Muscle layer of duodenum (tissue), 2 donors: ENCODE results near the gene C19orf33.

ENCODE experiments used
- H3K27ac ChIP-seq: one replicate; pipeline ENCODE4 v1.7.0; 2013; ENCODE audit warnings: mild to moderate bottlenecking, low read length
- H3K27me3 ChIP-seq: one replicate; pipeline ENCODE4 v1.7.0; 2013; ENCODE audit warnings: low read depth, mild to moderate bottlenecking, control low read depth, low read length
- H3K36me3 ChIP-seq, 2 donors: one replicate each; pipeline ENCODE4 v1.7.0; 2013; ENCODE audit warnings: low read length in 2 of 2, control low read depth in 1 of 2, mild to moderate bottlenecking in 1 of 2; ENCODE audit not compliant: insufficient read depth in 2 of 2, control insufficient read depth in 1 of 2
- H3K4me1 ChIP-seq, 2 donors: one replicate each; pipeline ENCODE4 v1.7.0; 2013; ENCODE audit warnings: low read length in 2 of 2, mild to moderate bottlenecking in 2 of 2, control low read depth in 1 of 2, moderate library complexity in 1 of 2; ENCODE audit not compliant: insufficient read depth in 2 of 2, control insufficient read depth in 1 of 2
- H3K4me3 ChIP-seq, 2 donors: one replicate each; pipeline ENCODE4 v1.7.0; 2013; ENCODE audit warnings: low read length in 2 of 2, low read depth in 1 of 2, mild to moderate bottlenecking in 1 of 2
- H3K9me3 ChIP-seq, 2 donors: one replicate each; pipeline ENCODE4 v1.7.0; 2013; ENCODE audit warnings: low read length in 2 of 2, control low read depth in 1 of 2, mild to moderate bottlenecking in 1 of 2; ENCODE audit not compliant: control insufficient read depth in 1 of 2
- donor health status: healthy.

Gene C19orf33

GRCh38 chr19:38310986-38311385, 6.9 kb downstream of the C19orf33 start:
- Histone ChIP-seq H3K36me3 (peaks cover 8 to 31% of the 10 kb centered on the region in 2 donors), H3K9me3 (no peaks in the 10 kb centered on the region), H3K4me3 (no peak overlapping the region), H3K4me1 (peaks cover 0 to 5% of the 10 kb centered on the region in 2 donors), H3K27me3 (no peaks in the 10 kb centered on the region), H3K27ac (no peak overlapping the region)

- no peaks in the 10 kb centered on the region for H3K27me3 ChIP-seq
- no peaks in the 10 kb centered on the region for H3K9me3 ChIP-seq
- H3K4me3 ChIP-seq, result peak within 1 kb of the TSS; percentile 64 to 70
- peaks cover 6 to 32% of the 10 kb centered on the region in 2 donors for H3K4me1 ChIP-seq
- no peaks in the 10 kb centered on the region for H3K36me3 ChIP-seq
- peak within 1 kb of the TSS; percentile 67 for H3K27ac ChIP-seq
Measured at GRCh38 chr19:38315657-38316476, 11.8 kb downstream of the C19orf33 start, which contains the start of gene YIF1B. TSS of gene YIF1B (minus strand) at chr19:38315947. CDS start at chr19:38315917, 30 bp downstream.

- H3K9me3 ChIP-seq, result no peaks in the 10 kb centered on the region
- no peaks in the 10 kb centered on the region for H3K27me3 ChIP-seq
- peaks cover 6 to 39% of the 10 kb centered on the region in 2 donors for H3K4me1 ChIP-seq
- H3K4me3 ChIP-seq, result peak overlapping the region; percentile 38 to 70
- H3K36me3 ChIP-seq, result no peaks in the 10 kb centered on the region
- peak overlapping the region; percentile 67 for H3K27ac ChIP-seq
Measured at GRCh38 chr19:38316477-38317067, 12.5 kb downstream of the C19orf33 start.

GRCh38 chr19:38317104-38317612, 13.1 kb downstream of the C19orf33 start:
- Histone ChIP-seq H3K36me3 (no peaks in the 10 kb centered on the region), H3K9me3 (no peaks in the 10 kb centered on the region), H3K27ac (peak overlapping the region; percentile 37), H3K4me3 (peak overlapping the region in 1 of 2 donors; percentile 70), H3K27me3 (no peaks in the 10 kb centered on the region), H3K4me1 (peaks cover 6 to 40% of the 10 kb centered on the region in 2 donors)

- Histone ChIP-seq H3K4me3 (no peak overlapping the region), H3K4me1 (peaks cover 6 to 40% of the 10 kb centered on the region in 2 donors)
Measured at GRCh38 chr19:38318660-38319059, 14.6 kb downstream of the C19orf33 start.

GRCh38 chr19:38319421-38320258, 15.6 kb downstream of the C19orf33 start, which contains the start of gene KCNK6:
TSS of gene KCNK6 (plus strand) at chr19:38319845. CDS start at chr19:38319951, 106 bp downstream.
- peak within 1 kb of the TSS; percentile 66 to 82 for H3K4me3 ChIP-seq
- H3K4me1 ChIP-seq, result peaks cover 6 to 40% of the 10 kb centered on the region in 2 donors
- no peaks in the 10 kb centered on the region for H3K27me3 ChIP-seq
- no peaks in the 10 kb centered on the region for H3K9me3 ChIP-seq
- no peaks in the 10 kb centered on the region for H3K36me3 ChIP-seq
- H3K27ac ChIP-seq, result no peak within 1 kb of the TSS

More at GRCh38 chr19:38318660-38319059, 14.6 kb downstream of the C19orf33 start:
- Histone ChIP-seq H3K27ac (no peak overlapping the region), H3K9me3 (no peaks in the 10 kb centered on the region), H3K27me3 (no peaks in the 10 kb centered on the region), H3K36me3 (no peaks in the 10 kb centered on the region)

GRCh38 chr19:38320969-38321339, 16.9 kb downstream of the C19orf33 start:
- no peaks in the 10 kb centered on the region for H3K36me3 ChIP-seq
- H3K27me3 ChIP-seq, result no peaks in the 10 kb centered on the region
- H3K9me3 ChIP-seq, result no peaks in the 10 kb centered on the region
- peaks cover 6 to 34% of the 10 kb centered on the region in 2 donors for H3K4me1 ChIP-seq
- peak overlapping the region; percentile 66 to 82 for H3K4me3 ChIP-seq
- peak overlapping the region; percentile 65 for H3K27ac ChIP-seq

- peak overlapping the region; percentile 65 for H3K27ac ChIP-seq
- H3K4me3 ChIP-seq, result peak overlapping the region; percentile 66 to 82
- H3K27me3 ChIP-seq, result no peaks in the 10 kb centered on the region
- H3K9me3 ChIP-seq, result no peaks in the 10 kb centered on the region
- peaks cover 6 to 31% of the 10 kb centered on the region in 2 donors for H3K4me1 ChIP-seq
- H3K36me3 ChIP-seq, result peaks cover 0 to 4% of the 10 kb centered on the region in 2 donors
Measured at GRCh38 chr19:38321646-38322196, 17.7 kb downstream of the C19orf33 start.

- no peak overlapping the region for H3K27ac ChIP-seq
- H3K9me3 ChIP-seq, result no peaks in the 10 kb centered on the region
- peaks cover 8 to 15% of the 10 kb centered on the region in 2 donors for H3K36me3 ChIP-seq
- H3K27me3 ChIP-seq, result no peaks in the 10 kb centered on the region
- peaks cover 6 to 31% of the 10 kb centered on the region in 2 donors for H3K4me1 ChIP-seq
- no peak overlapping the region for H3K4me3 ChIP-seq
Measured at GRCh38 chr19:38323291-38323690, 19.2 kb downstream of the C19orf33 start.

- H3K4me1 ChIP-seq, result peaks cover under 1 to 20% of the 10 kb centered on the region in 2 donors
- no peaks in the 10 kb centered on the region for H3K27me3 ChIP-seq
- H3K27ac ChIP-seq, result no peak overlapping the region
- H3K36me3 ChIP-seq, result peaks cover 9 to 15% of the 10 kb centered on the region in 2 donors
- no peak overlapping the region for H3K4me3 ChIP-seq
- no peaks in the 10 kb centered on the region for H3K9me3 ChIP-seq
Measured at GRCh38 chr19:38324431-38324830, 20.4 kb downstream of the C19orf33 start.
